ENCODE data around the gene B4GALT2.

B4GALT2 gene

GRCh38 chr1:43934986-43935324 lies 44.1 kb upstream of the B4GALT2 start:
- TF ChIP-seq TAF1 (IDR thresholded peaks at IDR 0.05; ENCODE audit: low read depth, low read length) (no peak), SPI1 (IDR thresholded peaks at IDR 0.05; ENCODE audit: low read depth, low read length) (no peak), POLR2AphosphoS5 (IDR thresholded peaks at IDR 0.05; ENCODE audit: low read depth, low read length) (no peak), PAX5 (IDR thresholded peaks at IDR 0.05; ENCODE audit: insufficient read depth, low read length, severe bottlenecking) (no peak), POLR2A (IDR thresholded peaks at IDR 0.05; ENCODE audit: low read depth, low read length) (no peak), POU2F2 (IDR thresholded peaks at IDR 0.05; ENCODE audit: low read depth, low read length) (no peak)
- FAIRE-seq (no peak), DNase-seq (ENCODE audit: insufficient read length, low spot score) (no peak)

- FAIRE-seq (no peak), DNase-seq (ENCODE audit: insufficient read length, low spot score) (no peak)
These were observed 43.1 kb upstream of the B4GALT2 start for GRCh38 chr1:43935711-43936427.

GRCh38 chr1:43936431-43937151 lies 42.4 kb upstream of the B4GALT2 start:
- TF ChIP-seq POU2F2 (IDR thresholded peaks at IDR 0.05; ENCODE audit: low read depth, low read length) = no peak
- no peak for TF ChIP-seq PAX5 (IDR thresholded peaks at IDR 0.05; ENCODE audit: insufficient read depth, low read length, severe bottlenecking)
- TF ChIP-seq POLR2AphosphoS5 (IDR thresholded peaks at IDR 0.05; ENCODE audit: low read depth, low read length) = no peak
- no peak for TF ChIP-seq TAF1 (IDR thresholded peaks at IDR 0.05; ENCODE audit: low read depth, low read length)
- TF ChIP-seq SPI1 (IDR thresholded peaks at IDR 0.05; ENCODE audit: low read depth, low read length) = no peak
- no peak for TF ChIP-seq POLR2A (IDR thresholded peaks at IDR 0.05; ENCODE audit: low read depth, low read length)
- no peak for DNase-seq (ENCODE audit: insufficient read length, low spot score)
- FAIRE-seq = peak; percentile 82

More at GRCh38 chr1:43935711-43936427, 43.1 kb upstream of the B4GALT2 start:
- TF ChIP-seq POU2F2 (IDR thresholded peaks at IDR 0.05; ENCODE audit: low read depth, low read length) (no peak), POLR2A (IDR thresholded peaks at IDR 0.05; ENCODE audit: low read depth, low read length) (no peak), TAF1 (IDR thresholded peaks at IDR 0.05; ENCODE audit: low read depth, low read length) (no peak), POLR2AphosphoS5 (IDR thresholded peaks at IDR 0.05; ENCODE audit: low read depth, low read length) (no peak), PAX5 (IDR thresholded peaks at IDR 0.05; ENCODE audit: insufficient read depth, low read length, severe bottlenecking) (no peak), SPI1 (IDR thresholded peaks at IDR 0.05; ENCODE audit: low read depth, low read length) (no peak)

- FAIRE-seq (no peak), DNase-seq (ENCODE audit: insufficient read length, low spot score) (no peak)
- TF ChIP-seq PAX5 (IDR thresholded peaks at IDR 0.05; ENCODE audit: insufficient read depth, low read length, severe bottlenecking) = no peak
- no peak for TF ChIP-seq SPI1 (IDR thresholded peaks at IDR 0.05; ENCODE audit: low read depth, low read length)
- TF ChIP-seq POLR2AphosphoS5 (IDR thresholded peaks at IDR 0.05; ENCODE audit: low read depth, low read length) = no peak
- no peak for TF ChIP-seq POLR2A (IDR thresholded peaks at IDR 0.05; ENCODE audit: low read depth, low read length)
- TF ChIP-seq POU2F2 (IDR thresholded peaks at IDR 0.05; ENCODE audit: low read depth, low read length) = no peak
- no peak for TF ChIP-seq TAF1 (IDR thresholded peaks at IDR 0.05; ENCODE audit: low read depth, low read length)
These were observed 41.7 kb upstream of the B4GALT2 start for GRCh38 chr1:43937179-43937865.

GRCh38 chr1:43938383-43938782 lies 40.6 kb upstream of the B4GALT2 start:
- no peak for FAIRE-seq
- TF ChIP-seq POLR2AphosphoS5 (IDR thresholded peaks at IDR 0.05; ENCODE audit: low read depth, low read length) (no peak), SPI1 (IDR thresholded peaks at IDR 0.05; ENCODE audit: low read depth, low read length) (no peak), POLR2A (IDR thresholded peaks at IDR 0.05; ENCODE audit: low read depth, low read length) (no peak), PAX5 (IDR thresholded peaks at IDR 0.05; ENCODE audit: insufficient read depth, low read length, severe bottlenecking) (no peak), TAF1 (IDR thresholded peaks at IDR 0.05; ENCODE audit: low read depth, low read length) (no peak), POU2F2 (IDR thresholded peaks at IDR 0.05; ENCODE audit: low read depth, low read length) (no peak)
- DNase-seq (ENCODE audit: insufficient read length, low spot score) = no peak

GRCh38 chr1:43938892-43939587 lies 40.0 kb upstream of the B4GALT2 start:
- no peak for TF ChIP-seq PAX5 (IDR thresholded peaks at IDR 0.05; ENCODE audit: insufficient read depth, low read length, severe bottlenecking)
- no peak for TF ChIP-seq POLR2A (IDR thresholded peaks at IDR 0.05; ENCODE audit: low read depth, low read length)
- TF ChIP-seq POU2F2 (IDR thresholded peaks at IDR 0.05; ENCODE audit: low read depth, low read length) = no peak
- TF ChIP-seq POLR2AphosphoS5 (IDR thresholded peaks at IDR 0.05; ENCODE audit: low read depth, low read length) = no peak
- TF ChIP-seq SPI1 (IDR thresholded peaks at IDR 0.05; ENCODE audit: low read depth, low read length) = no peak
- no peak for TF ChIP-seq TAF1 (IDR thresholded peaks at IDR 0.05; ENCODE audit: low read depth, low read length)
- no peak for DNase-seq (ENCODE audit: insufficient read length, low spot score)
- no peak for FAIRE-seq

GRCh38 chr1:43942411-43942810 lies 36.6 kb upstream of the B4GALT2 start:
- FAIRE-seq (no peak), DNase-seq (ENCODE audit: insufficient read length, low spot score) (no peak)
- TF ChIP-seq PAX5 (IDR thresholded peaks at IDR 0.05; ENCODE audit: insufficient read depth, low read length, severe bottlenecking) (no peak), SPI1 (IDR thresholded peaks at IDR 0.05; ENCODE audit: low read depth, low read length) (no peak), POLR2A (IDR thresholded peaks at IDR 0.05; ENCODE audit: low read depth, low read length) (no peak), POLR2AphosphoS5 (IDR thresholded peaks at IDR 0.05; ENCODE audit: low read depth, low read length) (no peak), POU2F2 (IDR thresholded peaks at IDR 0.05; ENCODE audit: low read depth, low read length) (no peak), TAF1 (IDR thresholded peaks at IDR 0.05; ENCODE audit: low read depth, low read length) (no peak)

- DNase-seq (ENCODE audit: insufficient read length, low spot score) (no peak), FAIRE-seq (no peak)
- TF ChIP-seq POLR2AphosphoS5 (IDR thresholded peaks at IDR 0.05; ENCODE audit: low read depth, low read length) (no peak), TAF1 (IDR thresholded peaks at IDR 0.05; ENCODE audit: low read depth, low read length) (no peak), POLR2A (IDR thresholded peaks at IDR 0.05; ENCODE audit: low read depth, low read length) (no peak), PAX5 (IDR thresholded peaks at IDR 0.05; ENCODE audit: insufficient read depth, low read length, severe bottlenecking) (no peak), POU2F2 (IDR thresholded peaks at IDR 0.05; ENCODE audit: low read depth, low read length) (no peak), SPI1 (IDR thresholded peaks at IDR 0.05; ENCODE audit: low read depth, low read length) (no peak)
These were observed 34.1 kb upstream of the B4GALT2 start for GRCh38 chr1:43944860-43945259.
